Activated CD4-positive, alpha-beta T cell treated with anti-CD3 and anti-CD28 coated beads for 48 hours (primary cell): ENCODE data around the gene RPL15.
"Not testable (repeated sequence)": the region's sequence is repeated elsewhere in the genome, so short reads cannot be mapped to it uniquely, and the experiment has no call there.

ENCODE experiments used
- DNase-seq: peaks from one replicate; pipeline ENCODE4 v3.0.0-alpha.2; 2020

RPL15 gene

GRCh38 chr3:23916886-23917678 lies at the start of gene RPL15, which contains the start of gene NKIRAS1:
Gene RPL15 (plus strand): TSS chr3:23917132. CDS start chr3:23917860, 728 bp downstream.
Gene NKIRAS1 (minus strand): TSS chr3:23916990. CDS start chr3:23910904, 6,086 bp downstream.
- peak; percentile 98 for DNase-seq

GRCh38 chr3:23867400-23867799 lies 49.5 kb upstream of the RPL15 start:
- no peak for DNase-seq

- DNase-seq = no peak
Measured at GRCh38 chr3:23867838-23868237, 49.1 kb upstream of the RPL15 start.

DNA sequence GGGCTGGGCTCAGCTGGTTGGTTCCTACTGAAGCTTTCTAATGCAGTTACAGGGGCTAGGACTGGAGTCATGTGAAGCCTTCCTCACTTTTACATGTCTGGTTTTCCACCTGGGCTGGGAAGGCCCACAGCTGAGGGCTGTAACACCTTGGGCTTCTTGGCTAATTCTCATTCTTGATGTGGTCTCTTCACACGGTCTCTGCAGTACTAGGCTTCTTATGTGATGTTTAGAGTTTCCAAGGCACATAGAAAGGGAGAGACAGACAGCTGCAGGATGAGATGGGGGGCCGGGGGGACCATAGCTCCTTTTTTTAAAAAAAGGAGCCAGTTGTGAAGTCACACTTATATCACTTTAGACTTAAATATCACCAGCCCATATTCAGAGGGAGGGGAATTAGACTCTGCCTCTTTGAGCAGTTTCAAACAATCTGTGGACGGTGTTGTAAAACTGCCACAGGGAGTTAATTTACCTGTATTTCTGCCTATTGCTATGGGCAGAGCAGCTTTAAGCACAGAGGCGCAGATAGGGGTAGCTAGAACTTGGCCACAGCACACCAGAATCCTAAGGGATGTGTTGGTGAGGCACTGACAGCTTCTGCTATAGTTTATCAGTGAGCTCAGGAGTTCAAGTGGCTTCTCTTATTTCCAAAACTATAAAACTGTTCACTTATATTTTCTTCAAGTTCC lies 46.8 kb upstream of the RPL15 start:
- no peak for DNase-seq

DNA sequence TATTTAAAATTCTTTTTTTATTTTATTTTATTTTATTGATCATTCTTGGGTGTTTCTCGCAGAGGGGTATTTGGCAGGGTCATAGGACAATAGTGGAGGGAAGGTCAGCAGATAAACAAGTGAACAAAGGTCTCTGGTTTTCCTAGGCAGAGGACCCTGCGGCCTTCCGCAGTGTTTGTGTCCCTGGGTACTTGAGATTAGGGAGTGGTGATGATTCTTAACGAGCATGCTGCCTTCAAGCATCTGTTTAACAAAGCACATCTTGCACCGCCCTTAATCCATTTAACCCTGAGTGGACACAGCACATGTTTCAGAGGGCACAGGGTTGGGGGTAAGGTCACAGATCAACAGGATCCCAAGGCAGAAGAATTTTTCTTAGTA lies 46.3 kb upstream of the RPL15 start:
- not testable (repeated sequence) for DNase-seq

- not testable (repeated sequence) for DNase-seq
Measured at GRCh38 chr3:23871361-23871760, 45.6 kb upstream of the RPL15 start.

DNA sequence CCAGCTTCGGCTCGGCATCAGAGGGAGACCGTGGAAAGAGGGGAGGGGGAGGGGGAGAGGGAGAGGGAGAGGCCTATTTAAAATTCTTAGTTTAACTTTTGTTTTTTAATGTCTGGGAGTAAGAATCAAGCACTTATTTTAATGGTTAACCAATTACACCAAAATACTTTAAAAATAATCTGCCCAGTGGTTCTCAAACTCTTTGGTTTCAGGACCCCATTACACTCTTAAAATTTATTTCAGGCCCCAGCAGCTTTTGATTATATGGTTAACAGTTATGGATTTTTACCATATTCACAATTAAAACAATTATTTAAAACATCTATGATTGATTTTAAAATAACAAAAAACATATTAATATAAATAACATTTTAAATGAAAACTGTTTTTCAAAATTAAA lies 44.6 kb upstream of the RPL15 start:
- DNase-seq = no peak

DNA sequence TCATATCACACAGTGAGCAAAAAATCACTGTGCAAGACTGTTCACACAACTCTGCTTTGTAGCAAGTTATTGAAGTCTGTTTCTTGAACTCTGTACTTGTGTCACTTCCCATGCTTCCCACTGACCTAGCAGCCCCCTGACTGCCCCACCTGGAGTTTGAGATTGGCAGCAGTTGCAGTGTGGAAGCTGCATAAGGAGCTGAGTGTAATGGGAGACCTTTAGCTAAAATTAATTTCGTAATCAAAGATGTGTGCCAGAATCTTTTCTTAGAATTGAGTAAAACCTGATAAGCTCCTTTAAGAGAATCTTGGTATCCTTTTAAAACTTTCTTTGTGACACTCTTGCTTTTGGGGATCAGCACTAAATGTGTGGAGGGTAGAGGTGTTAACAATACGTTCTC lies 43.0 kb upstream of the RPL15 start:
- no peak for DNase-seq

- DNase-seq = no peak
Measured at GRCh38 chr3:23874359-23875112, 42.4 kb upstream of the RPL15 start.

DNA sequence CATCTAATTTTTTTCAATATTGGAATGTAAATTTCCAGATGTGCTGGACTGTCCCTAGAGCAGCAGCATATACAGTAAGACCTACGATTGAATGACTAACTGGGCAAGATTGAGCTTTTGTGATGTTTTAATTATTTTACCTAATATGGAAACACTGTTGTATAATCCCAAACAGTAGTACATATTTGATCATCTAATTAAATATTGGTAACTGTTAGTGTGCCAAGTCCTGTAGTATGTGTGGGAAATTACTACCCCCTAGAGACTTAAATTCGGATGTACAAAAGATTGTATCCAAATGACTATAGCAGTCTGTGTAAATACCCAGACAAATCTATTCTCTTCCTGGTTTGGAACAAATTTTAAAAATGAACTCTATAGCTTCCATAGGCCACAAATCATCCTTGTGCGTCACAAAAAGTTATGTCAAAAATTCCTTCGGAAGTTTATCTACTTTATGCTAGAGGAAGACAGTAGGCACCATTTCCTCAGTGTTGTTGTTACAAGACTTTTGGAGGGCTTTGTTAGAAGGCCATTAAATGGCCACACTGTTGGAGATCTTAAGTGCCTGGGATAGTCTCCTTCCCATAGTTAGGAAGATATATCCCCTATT lies 41.7 kb upstream of the RPL15 start:
- DNase-seq = no peak

DNA sequence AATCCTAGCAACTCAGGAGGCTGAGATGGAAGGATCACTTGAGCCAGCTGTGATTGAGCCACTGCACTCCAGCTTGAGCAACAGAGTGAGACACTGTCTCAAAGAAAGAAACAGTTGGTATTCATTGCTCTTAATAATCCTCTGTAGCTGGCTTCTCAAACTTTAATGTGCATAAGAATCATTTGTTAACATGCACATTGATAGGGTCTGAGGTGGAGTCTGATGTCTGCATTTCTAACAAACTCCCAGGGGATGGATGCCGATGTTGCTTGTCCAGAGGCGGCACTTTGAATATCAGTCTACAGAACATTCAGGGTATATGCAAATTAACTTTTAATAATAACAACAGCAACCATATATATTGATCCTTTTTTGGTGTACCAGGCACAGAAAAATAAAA lies 40.0 kb upstream of the RPL15 start:
- DNase-seq = no peak

GRCh38 chr3:23877329-23877980 lies 39.5 kb upstream of the RPL15 start:
- no peak for DNase-seq

DNA sequence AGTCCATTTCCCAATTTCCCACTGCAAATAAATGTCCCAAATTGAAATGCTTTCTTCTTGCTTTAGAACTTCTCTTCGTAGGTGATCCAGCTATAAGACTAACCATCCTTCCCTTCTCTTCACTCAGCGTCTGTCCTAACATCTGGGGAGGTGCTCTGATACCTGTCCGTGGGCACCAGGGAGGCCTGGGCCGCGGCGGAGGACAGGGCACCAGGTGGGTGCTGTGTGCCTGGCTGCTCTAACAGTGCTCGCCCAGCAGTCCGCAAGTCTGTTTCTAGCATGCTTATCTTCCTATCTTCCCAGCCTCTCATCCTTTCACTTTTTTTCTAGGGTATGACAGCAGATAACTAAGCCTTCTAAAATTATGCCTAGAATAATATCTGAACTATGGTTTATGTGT lies 37.4 kb upstream of the RPL15 start:
- no peak for DNase-seq

DNA sequence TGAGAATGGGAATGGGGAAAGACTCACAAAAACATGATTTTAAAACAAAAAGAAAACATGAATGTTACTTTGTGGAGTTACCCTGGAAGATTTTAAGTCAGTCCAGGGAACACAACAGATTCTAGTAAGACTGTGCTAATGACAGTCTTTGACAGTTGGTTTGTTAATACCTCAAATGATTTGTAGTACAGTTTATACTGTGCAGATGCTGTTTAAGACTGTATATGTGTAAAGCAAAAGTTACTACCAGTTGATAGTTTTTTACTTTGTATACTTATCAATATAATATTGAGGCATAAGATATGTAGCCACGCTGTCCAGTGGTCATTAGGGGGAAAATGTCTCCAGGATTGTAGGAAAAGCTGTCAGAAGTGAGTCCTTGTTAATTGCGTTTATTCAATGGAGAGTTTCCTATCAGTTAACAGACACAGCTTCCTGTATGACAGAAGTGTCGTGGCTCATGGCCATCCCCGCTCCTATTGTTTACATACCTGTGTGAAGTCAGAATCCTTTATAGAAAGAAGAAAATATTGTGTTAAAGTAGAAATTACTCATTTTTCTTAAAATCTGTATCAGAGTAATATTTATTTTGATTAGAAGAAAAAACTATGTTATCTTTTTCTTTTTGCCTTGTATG lies 36.1 kb upstream of the RPL15 start:
- no peak for DNase-seq

GRCh38 chr3:23881993-23882392 lies 34.9 kb upstream of the RPL15 start:
- DNase-seq = not testable (repeated sequence)

DNA sequence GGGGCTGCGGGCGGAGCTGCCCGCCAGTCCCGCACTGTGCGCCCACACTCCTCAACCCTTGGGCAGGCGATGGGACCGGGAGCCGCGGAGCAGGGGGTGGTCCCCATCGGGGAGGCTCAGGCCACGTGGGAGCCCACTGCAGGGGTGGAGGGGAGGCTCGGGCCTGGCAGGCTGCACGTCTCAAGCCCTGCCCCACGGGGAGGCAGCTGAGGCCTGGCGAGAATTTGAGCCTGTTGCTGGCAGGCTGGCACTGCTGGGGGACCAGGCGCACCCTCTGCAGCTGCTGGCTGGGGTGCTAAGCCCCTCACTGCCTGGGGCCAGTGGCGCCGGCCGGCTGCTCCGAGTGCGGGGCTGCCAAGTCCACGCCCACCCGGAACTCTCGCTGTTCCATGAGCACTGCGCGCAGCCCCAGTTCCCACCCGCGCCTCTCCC lies 34.4 kb upstream of the RPL15 start:
- no peak for DNase-seq

GRCh38 chr3:23884481-23884880 lies 32.5 kb upstream of the RPL15 start:
- no peak for DNase-seq

DNA sequence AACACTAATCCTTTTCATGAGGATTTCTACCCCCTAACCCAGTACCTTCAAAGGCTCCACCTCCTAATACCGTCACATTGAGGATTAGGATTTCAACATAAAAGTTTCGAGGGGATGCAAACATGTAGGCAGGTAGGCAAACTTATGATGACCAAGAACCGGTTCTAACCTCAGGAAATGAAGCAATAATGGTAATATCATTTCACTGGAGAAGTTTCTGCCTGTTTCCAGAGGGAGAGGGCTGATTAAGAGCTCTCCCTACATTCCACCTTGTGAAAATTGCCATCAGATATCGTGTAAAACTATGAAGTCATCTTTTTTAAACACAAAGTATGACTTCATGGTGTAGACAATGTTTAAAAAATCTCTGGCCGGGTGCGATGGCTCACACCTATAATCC lies 31.7 kb upstream of the RPL15 start:
- DNase-seq = no peak

DNA sequence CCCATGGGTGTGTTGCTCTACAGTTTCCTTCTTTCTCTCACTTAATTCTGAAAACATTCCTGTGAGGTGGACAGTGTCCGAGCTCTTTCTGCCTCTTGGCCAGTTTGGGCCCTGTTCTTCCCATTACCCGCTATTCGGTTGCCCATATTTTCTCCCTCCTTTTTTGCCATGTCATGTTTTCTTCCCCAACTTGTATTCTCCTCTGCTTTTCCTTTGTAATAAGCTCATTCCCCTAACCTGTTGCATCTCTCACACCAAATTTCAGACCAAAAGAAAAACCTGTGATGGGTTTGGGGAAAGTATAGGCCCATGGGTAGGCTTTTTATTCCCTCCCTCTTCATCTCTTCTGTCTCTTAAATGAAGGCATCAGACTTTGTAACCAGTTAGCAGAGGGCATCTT lies 30.6 kb upstream of the RPL15 start:
- no peak for DNase-seq

- DNase-seq = no peak
Measured at GRCh38 chr3:23888617-23889228, 28.2 kb upstream of the RPL15 start.

GRCh38 chr3:23889386-23889785 lies 27.5 kb upstream of the RPL15 start:
- no peak for DNase-seq

DNA sequence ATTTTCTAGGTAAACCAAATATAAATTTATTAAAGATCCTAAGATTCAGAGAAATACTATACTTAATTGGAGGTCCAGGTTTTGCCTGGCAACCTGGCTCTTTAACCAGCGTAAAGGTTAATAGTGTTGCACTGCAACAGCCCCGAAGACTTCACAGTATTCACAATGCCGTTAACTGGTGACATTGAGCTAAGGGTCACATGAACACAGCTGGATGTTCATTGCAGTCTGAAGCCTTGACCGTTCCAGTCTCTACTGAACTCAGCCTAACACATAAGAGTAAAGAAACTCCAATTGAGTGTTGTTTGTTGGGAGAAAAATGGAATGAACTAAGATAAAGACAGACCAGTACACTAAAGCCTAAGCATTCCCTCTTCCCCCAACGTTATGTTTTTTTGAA lies 27.0 kb upstream of the RPL15 start:
- no peak for DNase-seq
